Measurements from ENCODE around the gene CTNND2. TPM values are rescaled to one million over a fixed set of nuclear protein-coding genes. Genes with fewer than 3 reads are reported as not detected.

Gene CTNND2
- total and polyA plus RNA-seq, 4 donors: 0.05 to 0.50 (median 0.27) TPM

- H3K9me3 ChIP-seq (ENCODE audit: control insufficient read depth in 4 of 4, low read length in 3 of 4): no peaks in the 10 kb centered on the region
- TF ChIP-seq HNF4A (conservative IDR thresholded peaks at IDR 0.05) (no peak), TAF1 (conservative IDR thresholded peaks at IDR 0.05) (no peak), ZBTB33 (IDR thresholded peaks at IDR 0.05) (no peak), FOXA2 (IDR thresholded peaks at IDR 0.05) (no peak), RXRA (IDR thresholded peaks at IDR 0.05) (no peak), FOXA1 (IDR thresholded peaks at IDR 0.05) (no peak), NR2F2 (IDR thresholded peaks at IDR 0.05) (no peak), JUND (IDR thresholded peaks at IDR 0.05) (no peak), YY1 (IDR thresholded peaks at IDR 0.05) (no peak), ATF3 (IDR thresholded peaks at IDR 0.05) (no peak), HNF4G (IDR thresholded peaks at IDR 0.05) (no peak), RAD21 (IDR thresholded peaks at IDR 0.05) (no peak), GABPA (IDR thresholded peaks at IDR 0.05 in 1 of 2, conservative IDR thresholded peaks at IDR 0.05 in 1 of 2) (no peak)
- TF ChIP-seq, protein P1, sequence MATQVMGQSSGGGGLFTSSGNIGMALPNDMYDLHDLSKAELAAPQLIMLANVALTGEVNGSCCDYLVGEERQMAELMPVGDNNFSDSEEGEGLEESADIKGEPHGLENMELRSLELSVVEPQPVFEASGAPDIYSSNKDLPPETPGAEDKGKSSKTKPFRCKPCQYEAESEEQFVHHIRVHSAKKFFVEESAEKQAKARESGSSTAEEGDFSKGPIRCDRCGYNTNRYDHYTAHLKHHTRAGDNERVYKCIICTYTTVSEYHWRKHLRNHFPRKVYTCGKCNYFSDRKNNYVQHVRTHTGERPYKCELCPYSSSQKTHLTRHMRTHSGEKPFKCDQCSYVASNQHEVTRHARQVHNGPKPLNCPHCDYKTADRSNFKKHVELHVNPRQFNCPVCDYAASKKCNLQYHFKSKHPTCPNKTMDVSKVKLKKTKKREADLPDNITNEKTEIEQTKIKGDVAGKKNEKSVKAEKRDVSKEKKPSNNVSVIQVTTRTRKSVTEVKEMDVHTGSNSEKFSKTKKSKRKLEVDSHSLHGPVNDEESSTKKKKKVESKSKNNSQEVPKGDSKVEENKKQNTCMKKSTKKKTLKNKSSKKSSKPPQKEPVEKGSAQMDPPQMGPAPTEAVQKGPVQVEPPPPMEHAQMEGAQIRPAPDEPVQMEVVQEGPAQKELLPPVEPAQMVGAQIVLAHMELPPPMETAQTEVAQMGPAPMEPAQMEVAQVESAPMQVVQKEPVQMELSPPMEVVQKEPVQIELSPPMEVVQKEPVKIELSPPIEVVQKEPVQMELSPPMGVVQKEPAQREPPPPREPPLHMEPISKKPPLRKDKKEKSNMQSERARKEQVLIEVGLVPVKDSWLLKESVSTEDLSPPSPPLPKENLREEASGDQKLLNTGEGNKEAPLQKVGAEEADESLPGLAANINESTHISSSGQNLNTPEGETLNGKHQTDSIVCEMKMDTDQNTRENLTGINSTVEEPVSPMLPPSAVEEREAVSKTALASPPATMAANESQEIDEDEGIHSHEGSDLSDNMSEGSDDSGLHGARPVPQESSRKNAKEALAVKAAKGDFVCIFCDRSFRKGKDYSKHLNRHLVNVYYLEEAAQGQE (IDR thresholded peaks at IDR 0.05): no peak
- TF ChIP-seq, protein P2, sequence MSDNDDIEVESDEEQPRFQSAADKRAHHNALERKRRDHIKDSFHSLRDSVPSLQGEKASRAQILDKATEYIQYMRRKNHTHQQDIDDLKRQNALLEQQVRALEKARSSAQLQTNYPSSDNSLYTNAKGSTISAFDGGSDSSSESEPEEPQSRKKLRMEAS (IDR thresholded peaks at IDR 0.05): no peak
- TF ChIP-seq, protein P3, sequence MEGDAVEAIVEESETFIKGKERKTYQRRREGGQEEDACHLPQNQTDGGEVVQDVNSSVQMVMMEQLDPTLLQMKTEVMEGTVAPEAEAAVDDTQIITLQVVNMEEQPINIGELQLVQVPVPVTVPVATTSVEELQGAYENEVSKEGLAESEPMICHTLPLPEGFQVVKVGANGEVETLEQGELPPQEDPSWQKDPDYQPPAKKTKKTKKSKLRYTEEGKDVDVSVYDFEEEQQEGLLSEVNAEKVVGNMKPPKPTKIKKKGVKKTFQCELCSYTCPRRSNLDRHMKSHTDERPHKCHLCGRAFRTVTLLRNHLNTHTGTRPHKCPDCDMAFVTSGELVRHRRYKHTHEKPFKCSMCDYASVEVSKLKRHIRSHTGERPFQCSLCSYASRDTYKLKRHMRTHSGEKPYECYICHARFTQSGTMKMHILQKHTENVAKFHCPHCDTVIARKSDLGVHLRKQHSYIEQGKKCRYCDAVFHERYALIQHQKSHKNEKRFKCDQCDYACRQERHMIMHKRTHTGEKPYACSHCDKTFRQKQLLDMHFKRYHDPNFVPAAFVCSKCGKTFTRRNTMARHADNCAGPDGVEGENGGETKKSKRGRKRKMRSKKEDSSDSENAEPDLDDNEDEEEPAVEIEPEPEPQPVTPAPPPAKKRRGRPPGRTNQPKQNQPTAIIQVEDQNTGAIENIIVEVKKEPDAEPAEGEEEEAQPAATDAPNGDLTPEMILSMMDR (IDR thresholded peaks at IDR 0.05; ENCODE audit: low read depth, low read length, missing input control): no peak
- DNase-seq (ENCODE audit: low spot score): no peak
- H3K27ac ChIP-seq (ENCODE audit: low read depth in 1 of 2, low read length in 2 of 2): no peak overlapping the region
- no peaks in the 10 kb centered on the region for H3K4me1 ChIP-seq (ENCODE audit: control insufficient read depth in 4 of 4, insufficient read depth in 4 of 4, low read length in 3 of 4)
- H3K27me3 ChIP-seq (ENCODE audit: control insufficient read depth in 4 of 4, insufficient read depth in 4 of 4, low read length in 3 of 4): no peaks in the 10 kb centered on the region
- no peak overlapping the region for H3K4me3 ChIP-seq (ENCODE audit: low read depth in 1 of 3, low read length in 3 of 3)
- H3K9ac ChIP-seq (ENCODE audit: low read depth in 1 of 2, low read length in 2 of 2): no peak overlapping the region
- no peaks in the 10 kb centered on the region for H3K36me3 ChIP-seq (ENCODE audit: control insufficient read depth in 4 of 4, insufficient read depth in 3 of 4, low read depth in 1 of 4, low read length in 3 of 4)
- 95% methylated on average over 2 of the region's 2 CpGs for WGBS
Measured at GRCh38 chr5:11455505-11455904, 448.7 kb downstream of the CTNND2 start.

GRCh38 chr5:11452852-11453251, 451.4 kb downstream of the CTNND2 start:
- H3K4me1 ChIP-seq (ENCODE audit: control insufficient read depth in 4 of 4, insufficient read depth in 4 of 4, low read length in 3 of 4): no peaks in the 10 kb centered on the region
- H3K9me3 ChIP-seq (ENCODE audit: control insufficient read depth in 4 of 4, low read length in 3 of 4): no peaks in the 10 kb centered on the region
- TF ChIP-seq YY1 (IDR thresholded peaks at IDR 0.05) (no peak), FOXA1 (IDR thresholded peaks at IDR 0.05) (no peak), HNF4G (IDR thresholded peaks at IDR 0.05) (no peak)
- TF ChIP-seq, protein P1 (IDR thresholded peaks at IDR 0.05): no peak
- H3K36me3 ChIP-seq (ENCODE audit: control insufficient read depth in 4 of 4, insufficient read depth in 3 of 4, low read depth in 1 of 4, low read length in 3 of 4): no peaks in the 10 kb centered on the region
- no peak overlapping the region for H3K27ac ChIP-seq (ENCODE audit: low read depth in 1 of 2, low read length in 2 of 2)
- WGBS: 96% methylated on average over 2 of the region's 2 CpGs
- no peak overlapping the region for H3K9ac ChIP-seq (ENCODE audit: low read depth in 1 of 2, low read length in 2 of 2)
- DNase-seq (ENCODE audit: low spot score): no peak
- no peak overlapping the region for H3K4me3 ChIP-seq (ENCODE audit: low read depth in 1 of 3, low read length in 3 of 3)
- no peaks in the 10 kb centered on the region for H3K27me3 ChIP-seq (ENCODE audit: control insufficient read depth in 4 of 4, insufficient read depth in 4 of 4, low read length in 3 of 4)
